Neural cell (in vitro differentiated cells): ENCODE data around the gene PSD2. TPM values are rescaled to one million over a fixed set of nuclear protein-coding genes. Genes with fewer than 3 reads are reported as not detected.

Experiments
- H2AFZ ChIP-seq: fragments of 200-600, 300-800 bp; sonication (generic), shearing (Covaris generic); 2 replicates; pipeline ENCODE4 v1.6.0; 2014; ENCODE audit warnings: low read depth, mild to moderate bottlenecking, antibody characterized with exemption, low read length, moderate library complexity
- H3F3A ChIP-seq: fragments of 200-600 bp; shearing (Covaris generic); 2 replicates; pipeline ENCODE4 v1.6.1; 2016; ENCODE audit warnings: mild to moderate bottlenecking, moderate library complexity, mixed read lengths, antibody characterized with exemption, low read length; ENCODE audit not compliant: insufficient read depth, poor library complexity, severe bottlenecking
- H3K27ac ChIP-seq: fragments of 200-600, 300-800 bp; sonication (generic), shearing (Covaris generic); 2 replicates; pipeline ENCODE4 v1.5.1; 2014; ENCODE audit warnings: mild to moderate bottlenecking, low read length, moderate library complexity
- H3K27me3 ChIP-seq: fragments of 300-800, 200-600 bp; sonication (generic), shearing (Covaris generic); 2 replicates; pipeline ENCODE4 v1.6.0; 2014; ENCODE audit warnings: mild to moderate bottlenecking, low read depth, low read length, moderate library complexity; ENCODE audit not compliant: insufficient read depth
- H3K36me3 ChIP-seq: fragments of 300-800, 200-600 bp; sonication (generic), shearing (Covaris generic); 2 replicates; pipeline ENCODE4 v1.5.1; 2014; ENCODE audit warnings: mild to moderate bottlenecking, antibody characterized with exemption, low read length, moderate library complexity; ENCODE audit not compliant: insufficient read depth
- H3K4me2 ChIP-seq: fragments of 300-800, 200-600 bp; sonication (generic), shearing (Covaris generic); 2 replicates; pipeline ENCODE4 v1.6.0; 2014; ENCODE audit warnings: mild to moderate bottlenecking, low read length
- H3K4me3 ChIP-seq: fragments of 300-800, 200-600 bp; sonication (generic), shearing (Covaris generic); 2 replicates; pipeline ENCODE4 v1.5.1; 2014; ENCODE audit warnings: mild to moderate bottlenecking, low read length, moderate library complexity
- H3K79me2 ChIP-seq: fragments of 200-600 bp; shearing (Covaris generic); replicated peaks from 2 replicates; pipeline ENCODE4 v1.6.0; 2014; ENCODE audit warnings: mild to moderate bottlenecking, low read length, moderate library complexity; ENCODE audit not compliant: insufficient read depth
- H3K9ac ChIP-seq: fragments of 300-800, 200-600 bp; sonication (generic), shearing (Covaris generic); 2 replicates; pipeline ENCODE4 v1.6.1; 2016; ENCODE audit warnings: mild to moderate bottlenecking, low read length, mixed read lengths
- H3K9me2 ChIP-seq: fragments of 200-600 bp; shearing (Covaris generic); 2 replicates; pipeline ENCODE4 v1.6.1; 2016; ENCODE audit warnings: mild to moderate bottlenecking, low read length, mixed read lengths; ENCODE audit not compliant: insufficient read depth
- H3K9me3 ChIP-seq: fragments of 200-600, 300-800 bp; sonication (generic), shearing (Covaris generic); 2 replicates; pipeline ENCODE4 v1.6.1; 2016; ENCODE audit warnings: mild to moderate bottlenecking, mixed run types, low read length, moderate library complexity, mixed read lengths
- H4K20me1 ChIP-seq: fragments of 200-600 bp; shearing (Covaris generic); 2 replicates; pipeline ENCODE4 v1.6.1; 2016; ENCODE audit warnings: mild to moderate bottlenecking, mixed run types; ENCODE audit not compliant: insufficient read depth
- CTCF ChIP-seq: fragments of 450-650 bp; IDR thresholded peaks from 2 replicates; pipeline ENCODE4 v1.5.1; 2014; ENCODE audit warnings: antibody characterized with exemption, mild to moderate bottlenecking, moderate library complexity; ENCODE audit not compliant: poor library complexity, severe bottlenecking
- EP300 ChIP-seq: fragments of 450-650 bp; conservative IDR thresholded peaks from 2 replicates; pipeline ENCODE4 v1.6.1; 2014; ENCODE audit warnings: antibody characterized with exemption, mild to moderate bottlenecking, moderate library complexity; ENCODE audit not compliant: poor library complexity, severe bottlenecking
- MXI1 ChIP-seq: fragments of 450-650 bp; conservative IDR thresholded peaks from 2 replicates; pipeline ENCODE4 v1.6.1; 2014; ENCODE audit warnings: antibody characterized with exemption, mild to moderate bottlenecking; ENCODE audit not compliant: poor library complexity, severe bottlenecking
- POLR2AphosphoS5 ChIP-seq: IDR thresholded peaks from 2 replicates; pipeline ENCODE4 v1.6.1; 2012
- RAD21 ChIP-seq: fragments of 450-650 bp; conservative IDR thresholded peaks from 2 replicates; pipeline ENCODE4 v1.6.1; 2014; ENCODE audit warnings: antibody characterized with exemption, mild to moderate bottlenecking, moderate library complexity
- REST ChIP-seq: IDR thresholded peaks from 2 replicates; pipeline ENCODE4 v1.6.1; 2012; ENCODE audit warnings: borderline replicate concordance
- SMC3 ChIP-seq: fragments of 450-650 bp; conservative IDR thresholded peaks from 2 replicates; pipeline ENCODE4 v1.6.1; 2014; ENCODE audit warnings: antibody characterized with exemption, mild to moderate bottlenecking, moderate library complexity; ENCODE audit not compliant: poor library complexity
- TAF1 ChIP-seq: IDR thresholded peaks from 2 replicates; pipeline ENCODE4 v1.6.1; 2012; ENCODE audit warnings: low read depth
- polyA plus RNA-seq: library from polyadenylated mRNA; depleted of rRNA; stranded (reverse); fragments of >200 nt; gene quantifications from 2 replicates; pipeline ENCODE4 v1.2.3, GENCODE V29; 2014

Gene PSD2
- polyA plus RNA-seq, 1 donor from 2014 or later: 33.4 TPM

GRCh38 chr5:139878093-139878492, 82.5 kb downstream of the PSD2 start:
- Histone ChIP-seq H3K79me2 (no peaks in the 10 kb centered on the region), H4K20me1 (no peaks in the 10 kb centered on the region), H3K27ac (no peak overlapping the region), H3K36me3 (no peaks in the 10 kb centered on the region), H3K9me3 (no peaks in the 10 kb centered on the region), H2AFZ (no peak overlapping the region), H3K4me2 (no peak overlapping the region), H3F3A (no peaks in the 10 kb centered on the region), H3K9ac (no peak overlapping the region), H3K27me3 (no peaks in the 10 kb centered on the region), H3K4me3 (no peak overlapping the region), H3K9me2 (no peaks in the 10 kb centered on the region)
- TF ChIP-seq SMC3 (no peak), CTCF (no peak)

- Histone ChIP-seq H3K27ac (no peak overlapping the region), H3K9me2 (no peaks in the 10 kb centered on the region), H3F3A (no peaks in the 10 kb centered on the region), H3K27me3 (no peaks in the 10 kb centered on the region), H3K4me2 (no peak overlapping the region), H3K36me3 (no peaks in the 10 kb centered on the region), H3K9me3 (no peaks in the 10 kb centered on the region), H3K9ac (no peak overlapping the region), H3K79me2 (no peaks in the 10 kb centered on the region), H2AFZ (no peak overlapping the region), H4K20me1 (no peaks in the 10 kb centered on the region), H3K4me3 (no peak overlapping the region)
- TF ChIP-seq RAD21 (no peak), CTCF (no peak), REST (no peak), TAF1 (no peak), EP300 (no peak), SMC3 (no peak), POLR2AphosphoS5 (no peak), MXI1 (no peak)
Observed at GRCh38 chr5:139880416-139881142, 85.0 kb downstream of the PSD2 start.
